HepG2 (cell line): ENCODE data around the gene CDH13. TPM values are rescaled to one million over a fixed set of nuclear protein-coding genes. Genes with fewer than 3 reads are reported as not detected.

Experiments used
- ATAC-seq: fragments of 200-7000 bp; cut with Tn5 transposase; 3 replicates; pipeline ENCODE4 v1.9.1; 2020; ENCODE audit warnings: mild to moderate bottlenecking, moderate library complexity
- BruUV-seq: library from RNA; stranded (reverse); fragments of 400-500 nt; replicated peaks from 2 replicates; lab custom pipeline; 2021; lab: Mats Ljungman, UMichigan
- CTCF ChIA-PET: fragments of 300-600 bp; formaldehyde crosslinking; extraction: SDS; loops from one replicate; lab custom pipeline; 2021; ENCODE audit warnings: low total read pairs, inconsistent platforms, low intra/inter-chr PET ratio; lab: Yijun Ruan, JAX
- POLR2A ChIA-PET: fragments of 350-600 bp; sonication (Branson Sonifier 250); formaldehyde crosslinking; loops from one replicate; lab custom pipeline; 2020; ENCODE audit warnings: antibody characterized with exemption, inconsistent platforms; lab: Yijun Ruan, JAX
- DNase-seq: peaks from one replicate; pipeline ENCODE4 v3.0.0-alpha.2; 2015; ENCODE audit warnings: low spot score
- FAIRE-seq: peaks from 3 replicates; lab custom pipeline; 2011; peaks lifted over from hg19 to GRCh38; lab: Jason Lieb, UNC
- H2AFZ ChIP-seq: one replicate; pipeline ENCODE4 v1.6.1; 2011; ENCODE audit warnings: low read length, inconsistent platforms
- H3K27ac ChIP-seq: fragments of 300-600 bp; 3 replicates; pipeline ENCODE4 v1.8.0; 2011; ENCODE audit warnings: mixed run types, mild to moderate bottlenecking, mixed read lengths, low read length, inconsistent platforms; ENCODE audit not compliant: insufficient read depth; ENCODE audit errors: extremely low read length
- H3K27me3 ChIP-seq, 2 experiments: fragments of 200-600 bp in 1 of 2; 2 replicates in 1 of 2; 3 replicates in 1 of 2; pipeline versions ENCODE4 v1.6.0 to v1.8.0; 2011; ENCODE audit warnings: low read length in 2 of 2, mild to moderate bottlenecking in 2 of 2, moderate library complexity in 2 of 2, inconsistent platforms in 1 of 2; ENCODE audit not compliant: insufficient read depth in 2 of 2, control insufficient read depth in 1 of 2
- H3K36me3 ChIP-seq, 2 experiments: fragments of 200-600 bp in 1 of 2; replicated peaks in 1 of 2; 2 replicates in 1 of 2; 3 replicates in 1 of 2; pipeline versions ENCODE4 v1.5.1 to v1.8.0; 2011; ENCODE audit warnings: low read length in 2 of 2, inconsistent platforms in 1 of 2; ENCODE audit not compliant: insufficient read depth in 2 of 2, control insufficient read depth in 1 of 2
- H3K4me1 ChIP-seq: 2 replicates; pipeline ENCODE4 v1.5.1; 2012; ENCODE audit warnings: low read length, inconsistent platforms; ENCODE audit not compliant: insufficient read depth
- H3K4me2 ChIP-seq: 2 replicates; pipeline ENCODE4 v1.6.0; 2011; ENCODE audit warnings: low read depth, low read length, inconsistent platforms
- H3K4me3 ChIP-seq, 3 experiments: fragments of 200-600 bp in 1 of 3; sonication (generic), shearing (Covaris generic) in 1 of 3; replicated peaks in 1 of 3; 2 replicates each; pipeline ENCODE4 v1.5.1; 2011 to 2016; ENCODE audit warnings: low read length in 3 of 3, inconsistent platforms in 2 of 3, low read depth in 2 of 3, mild to moderate bottlenecking in 2 of 3, control low read depth in 1 of 3, mixed read lengths in 1 of 3; ENCODE audit not compliant: insufficient read depth in 1 of 3
- H3K79me2 ChIP-seq: one replicate; pipeline ENCODE4 v1.6.1; 2011; ENCODE audit warnings: low read length, inconsistent platforms; ENCODE audit not compliant: insufficient read depth
- H3K9ac ChIP-seq: 2 replicates; pipeline ENCODE4 v1.6.0; 2011; ENCODE audit warnings: mild to moderate bottlenecking, low read depth, low read length, inconsistent platforms; ENCODE audit not compliant: insufficient read depth
- H3K9me3 ChIP-seq: 2 replicates; pipeline ENCODE4 v1.5.1; 2012; ENCODE audit warnings: mild to moderate bottlenecking, low read length
- H4K20me1 ChIP-seq: 2 replicates; pipeline ENCODE4 v1.6.0; 2011; ENCODE audit warnings: inconsistent platforms, mild to moderate bottlenecking, low read length, moderate library complexity; ENCODE audit not compliant: insufficient read depth
- CBX2 ChIP-seq, 2 experiments: fragments of 200-600 bp in 1 of 2; sonication (generic); formaldehyde crosslinking in 1 of 2; IDR thresholded peaks; 2 replicates each; pipeline versions ENCODE4 v1.7.0 to v1.8.1; 2018 to 2022; ENCODE audit warnings: low read depth in 2 of 2, low read length in 1 of 2, mild to moderate bottlenecking in 1 of 2, missing genetic modification reagents in 1 of 2
- HNRNPK ChIP-seq: fragments of 200-400 bp; formaldehyde crosslinking; IDR thresholded peaks from 2 replicates; pipeline ENCODE4 v1.6.1; 2018; ENCODE audit warnings: low read length, low read depth, moderate library complexity, mild to moderate bottlenecking; ENCODE audit not compliant: poor library complexity, severe bottlenecking
- MAZ ChIP-seq, 2 experiments: sonication (generic) in 1 of 2; formaldehyde crosslinking in 1 of 2; IDR thresholded peaks; 2 replicates each; pipeline versions ENCODE4 v1.5.0 to v1.6.1; 2012 to 2020; ENCODE audit warnings: low read depth in 2 of 2, mild to moderate bottlenecking in 2 of 2, borderline replicate concordance in 1 of 2, improper control_type of control experiment in 1 of 2, low read length in 1 of 2, missing genetic modification reagents in 1 of 2, moderate library complexity in 1 of 2
- MED13 ChIP-seq: sonication (generic); formaldehyde crosslinking; IDR thresholded peaks from 2 replicates; pipeline ENCODE4 v1.5.0; 2020; ENCODE audit warnings: missing genetic modification reagents
- NCOA2 ChIP-seq: sonication (generic); formaldehyde crosslinking; IDR thresholded peaks from 2 replicates; pipeline ENCODE4 v1.8.0; 2022; ENCODE audit warnings: inconsistent platforms
- SKIL ChIP-seq: sonication (generic); formaldehyde crosslinking; IDR thresholded peaks from 2 replicates; pipeline ENCODE4 v1.8.0; 2022; ENCODE audit warnings: missing genetic modification reagents, mild to moderate bottlenecking, moderate library complexity, borderline replicate concordance
- ZBTB49 ChIP-seq: sonication (generic); formaldehyde crosslinking; IDR thresholded peaks from 2 replicates; pipeline ENCODE4 v1.4.0; 2020; ENCODE audit warnings: missing genetic modification reagents, borderline replicate concordance
- ZNF430 ChIP-seq: sonication (generic); formaldehyde crosslinking; IDR thresholded peaks from 2 replicates; pipeline ENCODE4 v1.9.0; 2021; ENCODE audit warnings: mild to moderate bottlenecking, missing genetic modification reagents
- WGBS: methylation state at CpG from one replicate; pipeline ENCODE4 v1.1.6; 2017; ENCODE audit warnings: low lambda C conversion rate; 5-methylcytosine and 5-hydroxymethylcytosine counted together
- in situ Hi-C: cut with HindIII; loops from 2 replicates; pipeline ENCODE4 v1.10.0; 2017; ENCODE audit warnings: low pct_unique_long_range_greater_than_20kb; ENCODE audit not compliant: extremely low pct_ligation_motif_present
- intact Hi-C: fragments of 100-400 bp; cut with micrococcal nuclease; formaldehyde crosslinking; loops from one replicate; pipeline ENCODE4 v1.10.0; 2022; ENCODE audit not compliant: unreplicated experiment
- polyA plus RNA-seq, 8 experiments: library from polyadenylated mRNA; depleted of rRNA in 3 of 8; stranded (reverse) in 7 of 8; unstranded in 1 of 8; fragments of >200 nt; fragmentation: Illumina TruSeq in 4 of 8; extraction: Trizol in 4 of 8; gene quantifications; 2 replicates each; pipeline versions ENCODE4 v1.2.1 to v1.2.3, GENCODE V29; 2011 to 2016; ENCODE audit warnings: low read depth in 4 of 8, missing spikeins in 1 of 8, mixed read lengths in 1 of 8; ENCODE audit not compliant: insufficient read depth in 1 of 8
- total RNA-seq, 5 experiments: library from RNA; depleted of rRNA; stranded (reverse); fragments of >200 nt; fragmentation: Illumina TruSeq; extraction: Trizol; gene quantifications; 2 replicates each; pipeline ENCODE4 v1.2.3, GENCODE V29; 2016; ENCODE audit warnings: low read depth in 1 of 5
- TF ChIP-seq, protein P1 (sequence below): sonication (generic); formaldehyde crosslinking; IDR thresholded peaks from 2 replicates; pipeline ENCODE4 v1.8.0; 2022; ENCODE audit warnings: missing genetic modification reagents, mild to moderate bottlenecking, inconsistent platforms, borderline replicate concordance

CDH13 gene
- total and polyA plus RNA-seq, 2 of the 13 experiments (the other 11 are each of a cell fraction or from before 2014, with no cell fraction given): not detected

DNA sequence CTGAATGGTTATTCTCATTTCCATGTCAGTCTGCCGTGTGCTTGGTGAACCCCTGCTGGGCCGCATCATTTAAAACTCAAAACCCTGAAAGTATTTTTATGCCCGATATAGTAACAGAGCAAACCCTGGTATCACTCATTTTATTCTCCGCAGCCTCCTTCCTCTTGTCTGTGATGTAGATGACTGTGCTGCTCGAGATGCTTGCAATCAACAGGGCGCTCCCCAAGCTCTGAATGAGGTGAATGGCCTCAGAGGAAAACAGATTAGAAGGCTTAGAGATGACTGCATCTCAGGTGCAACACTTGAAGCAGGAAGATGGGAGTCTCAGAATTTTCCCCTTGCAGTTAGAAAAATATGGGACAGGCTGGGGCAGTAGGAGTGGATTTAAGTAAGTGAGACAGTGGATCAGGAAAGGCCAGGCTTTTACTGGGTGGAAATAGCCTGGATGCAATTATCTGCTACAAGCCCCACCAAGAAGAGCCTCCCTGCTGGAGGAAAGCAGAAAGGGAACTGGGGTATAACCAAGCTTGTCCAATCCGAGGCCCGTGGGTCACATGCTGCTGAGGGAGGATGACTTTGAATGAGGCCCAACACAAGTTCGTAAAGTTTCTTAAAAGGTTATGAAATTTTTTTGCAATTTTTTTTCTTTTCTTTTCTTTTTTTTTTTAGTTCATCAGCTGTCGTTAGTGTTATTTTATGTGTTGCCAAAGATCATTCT is 166.9 kb downstream of the CDH13 start:
- FAIRE-seq (no peak), ATAC-seq (no peak), DNase-seq (no peak)
- H3K4me2 ChIP-seq: no peak overlapping the region
- in situ Hi-C loops: no loop called here
- no peaks in the 10 kb centered on the region for H3K79me2 ChIP-seq
- no TSS peak for BruUV-seq
- ChIA-PET CTCF (no interaction called here), POLR2A (no interaction called here)
- no peaks in the 10 kb centered on the region for H4K20me1 ChIP-seq
- 0 out of 2 replicates have a peak, but pooled peaks cover 9% of the 10 kb centered on the region for H3K9me3 ChIP-seq
- TF ChIP-seq HNRNPK: no peak
- no peak for TF ChIP-seq ZNF430
- intact Hi-C loops: no loop called here
- H2AFZ ChIP-seq: no peak overlapping the region
- WGBS: 28% methylated on average over 10 of the region's 10 CpGs
- no peak overlapping the region for H3K4me3 ChIP-seq
- H3K27me3 ChIP-seq: no peaks in the 10 kb centered on the region
- no peak overlapping the region for H3K9ac ChIP-seq
- no peaks in the 10 kb centered on the region for H3K4me1 ChIP-seq
- H3K27ac ChIP-seq: no peak overlapping the region
- no peaks in the 10 kb centered on the region for H3K36me3 ChIP-seq

DNA sequence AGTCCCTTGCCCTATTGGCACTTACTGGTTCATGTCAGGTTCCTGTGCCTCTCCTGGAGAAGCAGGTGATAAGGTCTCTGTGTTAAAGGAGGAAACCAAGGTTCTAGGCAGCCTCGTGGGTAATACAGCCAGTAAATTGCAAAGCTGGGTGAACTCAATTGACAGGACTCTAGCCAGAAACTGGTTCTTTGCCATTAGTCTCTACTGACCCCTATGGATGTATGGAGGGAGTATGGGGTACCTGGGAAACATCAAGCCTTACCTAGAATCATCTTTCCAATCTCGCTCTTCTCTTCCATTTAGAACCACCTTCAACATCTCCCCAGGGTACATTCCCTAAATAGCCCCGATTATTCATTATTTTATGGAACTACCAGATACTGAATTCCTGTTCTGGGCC is 169.3 kb downstream of the CDH13 start:
- ATAC-seq (no peak), FAIRE-seq (no peak), DNase-seq (no peak)
- Histone ChIP-seq H3K9me3 (0 out of 2 replicates have a peak, but pooled peaks cover 9% of the 10 kb centered on the region), H3K27ac (no peak overlapping the region), H3K79me2 (no peaks in the 10 kb centered on the region), H3K9ac (no peak overlapping the region), H2AFZ (no peak overlapping the region), H3K4me1 (no peaks in the 10 kb centered on the region), H3K27me3 (no peaks in the 10 kb centered on the region), H3K36me3 (no peaks in the 10 kb centered on the region), H3K4me2 (no peak overlapping the region), H4K20me1 (no peaks in the 10 kb centered on the region), H3K4me3 (no peak overlapping the region)
- ChIA-PET CTCF (no interaction called here), POLR2A (no interaction called here)
- in situ Hi-C loops (no loop called here), intact Hi-C loops (no loop called here)
- WGBS: 6% methylated on average over 3 of the region's 3 CpGs
- no TSS peak for BruUV-seq
- TF ChIP-seq NCOA2 (CRISPR knock-in tag) (no peak), CBX2 (IDR thresholded peaks at IDR 0.05; ENCODE audit: low read depth, low read length) (no peak), CBX2 (CRISPR knock-in tag; IDR thresholded peaks at IDR 0.05; ENCODE audit: low read depth) (no peak), ZBTB49 (CRISPR knock-in tag) (no peak), MED13 (CRISPR knock-in tag) (no peak), MAZ (IDR thresholded peaks at IDR 0.05; ENCODE audit: borderline replicate concordance, low read depth, low read length) (no peak), MAZ (CRISPR knock-in tag; IDR thresholded peaks at IDR 0.05; ENCODE audit: low read depth) (no peak), SKIL (no peak)
- TF ChIP-seq, protein P1, sequence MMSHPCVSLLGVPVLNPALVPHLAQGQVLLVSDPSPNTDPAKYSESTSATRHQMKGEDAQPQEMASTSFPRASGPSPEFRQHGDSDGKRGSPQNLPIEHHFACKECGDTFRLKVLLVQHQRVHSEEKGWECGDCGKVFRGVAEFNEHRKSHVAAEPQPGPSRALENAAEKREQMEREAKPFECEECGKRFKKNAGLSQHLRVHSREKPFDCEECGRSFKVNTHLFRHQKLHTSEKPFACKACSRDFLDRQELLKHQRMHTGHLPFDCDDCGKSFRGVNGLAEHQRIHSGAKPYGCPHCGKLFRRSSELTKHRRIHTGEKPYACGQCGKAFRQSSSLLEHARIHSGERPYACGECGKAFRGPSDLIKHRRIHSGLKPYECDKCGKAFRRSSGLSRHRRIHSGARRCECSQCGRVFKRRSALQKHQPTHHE (CRISPR knock-in tag): no peak
